SW 1271 (cell line): ENCODE measurements around the gene LZTFL1.

Experiments used
- DNase-seq, 2 experiments: peaks; one replicate each; lab custom pipeline; 2025; lab: John Stamatoyannopoulos, UW

LZTFL1 gene

GRCh38 chr3:45841757-45842491 lies at the start of gene LZTFL1:
Gene LZTFL1, minus strand, starts transcription at chr3:45842119. Its CDS starts 128 bp downstream, at chr3:45841991.
- peak; percentile 69 to 87 for DNase-seq

- no peak for DNase-seq
Observed at GRCh38 chr3:45890405-45890804, 48.5 kb upstream of the LZTFL1 start.

- no peak for DNase-seq
Observed at GRCh38 chr3:45889337-45889736, 47.4 kb upstream of the LZTFL1 start.

DNA sequence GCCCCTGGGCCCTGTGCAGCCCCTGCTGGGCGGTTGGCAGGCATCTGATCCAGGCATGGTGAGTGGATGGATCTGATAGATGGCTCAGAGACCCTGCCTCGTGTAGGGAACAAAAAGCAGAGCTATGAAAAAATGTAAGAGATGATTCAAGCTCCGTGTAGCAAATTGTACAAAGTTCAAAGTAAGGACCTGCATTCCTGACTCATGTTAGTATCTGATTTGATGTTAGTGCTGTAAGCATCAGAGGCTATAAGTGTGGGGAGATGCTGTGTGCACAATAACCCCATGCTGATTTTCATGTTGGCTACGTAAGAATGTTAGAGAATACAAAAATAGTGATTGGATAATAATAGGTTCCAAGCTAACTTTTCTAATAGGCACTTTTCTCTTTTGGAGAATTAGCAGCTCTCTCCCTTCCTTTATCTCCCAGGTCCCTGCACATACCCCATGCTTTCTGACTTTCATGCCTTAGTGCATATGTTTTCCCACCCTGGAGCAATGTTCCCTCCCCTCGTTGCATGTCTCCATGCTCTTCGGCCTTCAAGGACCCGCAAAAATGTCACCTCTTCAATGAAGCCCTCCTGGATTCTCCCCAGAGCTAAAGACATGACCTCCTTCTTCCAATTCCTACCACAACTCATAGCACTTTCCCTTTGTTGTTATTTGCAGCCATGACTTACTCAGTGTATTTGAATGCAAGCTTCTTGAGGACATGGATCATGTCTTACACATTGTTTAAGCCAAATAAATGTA lies 46.0 kb upstream of the LZTFL1 start:
- no peak for DNase-seq

DNA sequence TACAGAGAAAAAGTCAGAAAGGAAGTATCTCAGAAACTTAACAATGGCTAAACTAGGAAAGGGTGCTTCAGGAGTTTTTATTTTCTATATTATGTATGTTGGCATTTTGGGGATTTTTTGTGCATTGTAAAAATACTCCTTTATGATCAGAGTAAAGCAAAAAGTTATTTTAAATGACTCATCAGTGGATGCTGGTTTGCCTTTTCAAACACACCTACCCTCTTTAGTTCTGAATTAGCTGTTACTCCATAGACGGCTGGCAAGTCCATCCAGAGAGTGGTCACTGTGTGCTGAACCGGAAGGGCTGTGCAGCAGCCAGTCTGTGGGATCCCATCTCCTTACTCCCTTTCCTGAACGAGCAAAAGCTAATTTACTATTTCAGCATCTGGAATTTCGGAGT lies 45.4 kb upstream of the LZTFL1 start:
- DNase-seq, result no peak

GRCh38 chr3:45885979-45886705 lies 44.2 kb upstream of the LZTFL1 start, which contains the start of gene CCR9:
Gene CCR9, plus strand, starts transcription at chr3:45886543. Its CDS starts 8,391 bp downstream, at chr3:45894934.
- DNase-seq, result no peak

DNA sequence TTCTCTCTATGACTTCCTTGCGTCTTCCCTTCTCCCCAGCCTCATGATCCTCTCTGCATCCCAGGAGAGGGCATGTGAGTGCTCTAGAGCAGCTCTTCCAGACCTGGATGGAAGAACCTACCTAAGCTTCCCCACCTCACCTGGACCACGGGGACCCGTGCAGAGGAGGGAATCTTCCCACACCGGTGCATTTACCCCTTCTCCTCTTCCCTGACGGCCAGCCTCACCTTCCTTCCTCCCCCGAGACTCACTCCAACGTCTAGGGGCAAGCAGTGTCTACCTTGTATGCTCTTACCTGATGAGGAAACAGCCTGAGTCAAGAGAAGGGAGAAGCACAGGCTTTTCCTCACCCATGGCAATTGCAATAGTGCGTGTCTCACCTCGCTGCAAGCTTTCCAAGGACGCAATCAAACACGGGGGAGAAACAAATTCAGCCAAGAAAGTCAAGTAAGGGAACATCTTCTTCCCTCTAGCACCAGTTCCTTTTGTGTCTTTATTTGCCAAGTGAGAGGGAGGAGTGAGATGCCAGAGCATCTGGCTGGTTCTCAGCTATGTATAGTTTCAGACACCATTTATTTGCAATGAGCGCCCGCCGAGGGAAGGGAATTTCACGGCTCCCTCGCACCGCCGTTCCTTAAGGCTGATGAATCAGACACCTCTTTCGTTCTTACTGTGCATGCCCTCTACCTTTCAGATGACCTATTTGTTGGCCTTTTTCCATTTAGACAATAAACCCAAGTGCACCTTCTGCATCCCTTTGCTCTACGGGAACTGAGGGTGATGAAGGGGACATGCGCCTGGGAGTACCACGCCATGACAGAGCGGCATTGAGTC lies 42.7 kb upstream of the LZTFL1 start:
- no peak for DNase-seq

- DNase-seq, result no peak
Observed at GRCh38 chr3:45881078-45882022, 39.4 kb upstream of the LZTFL1 start.

DNA sequence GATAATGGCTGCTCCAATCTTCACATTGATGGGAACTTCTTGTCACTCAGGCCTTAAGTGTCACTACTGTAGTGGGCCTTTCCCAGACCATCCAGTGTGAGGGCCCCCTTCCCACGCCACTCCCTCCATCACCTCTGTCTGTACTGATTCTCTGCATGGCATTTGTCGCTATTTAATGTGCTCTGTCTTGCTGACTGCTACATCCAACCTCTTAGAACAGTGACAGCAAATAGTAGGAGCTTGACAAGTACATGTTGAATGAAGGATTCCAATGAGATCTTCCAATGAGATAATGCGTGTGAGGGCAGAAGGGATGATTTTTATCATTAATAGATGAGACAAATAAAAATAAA lies 38.8 kb upstream of the LZTFL1 start:
- no peak for DNase-seq

- DNase-seq, result no peak
Observed at GRCh38 chr3:45878124-45878523, 36.2 kb upstream of the LZTFL1 start.

GRCh38 chr3:45874677-45875346 lies 32.9 kb upstream of the LZTFL1 start:
- no peak for DNase-seq

DNA sequence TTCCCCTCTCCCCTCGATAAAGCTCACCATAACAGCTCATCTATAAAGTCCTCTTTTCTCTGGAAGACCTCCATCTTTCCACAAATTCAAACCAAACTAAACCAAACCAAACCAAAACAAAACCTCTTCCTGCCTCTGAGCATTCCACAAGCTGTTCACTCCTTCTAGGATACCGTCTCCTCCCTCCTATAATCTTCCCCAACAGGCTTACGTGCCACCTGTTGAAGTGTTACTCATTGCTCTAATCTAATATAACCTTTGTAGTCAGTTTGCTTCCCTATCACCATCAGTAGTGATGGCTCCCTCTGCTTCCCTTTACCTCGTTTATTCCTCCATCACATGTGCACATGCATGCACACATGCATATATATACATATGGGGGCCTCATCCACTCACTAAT lies 31.7 kb upstream of the LZTFL1 start:
- no peak for DNase-seq

DNA sequence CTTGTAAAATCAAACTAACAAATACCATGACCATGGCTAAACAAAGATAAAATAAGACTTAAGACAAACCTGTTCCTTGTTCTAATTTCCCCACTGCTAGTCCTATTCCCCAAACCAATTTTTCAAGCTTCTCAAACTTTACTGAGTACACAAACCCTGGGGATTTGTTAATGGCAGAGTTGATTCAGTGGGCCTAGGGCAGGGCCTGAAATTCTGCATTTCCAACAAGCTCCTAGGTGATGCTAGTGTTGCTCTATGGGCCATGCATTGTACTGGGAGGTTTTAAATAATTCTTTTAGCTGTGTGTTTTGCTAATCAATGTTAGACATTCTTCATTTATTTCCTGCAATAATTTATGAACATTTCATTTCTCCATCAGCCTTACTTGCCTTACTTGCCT lies 31.1 kb upstream of the LZTFL1 start:
- no peak for DNase-seq

DNA sequence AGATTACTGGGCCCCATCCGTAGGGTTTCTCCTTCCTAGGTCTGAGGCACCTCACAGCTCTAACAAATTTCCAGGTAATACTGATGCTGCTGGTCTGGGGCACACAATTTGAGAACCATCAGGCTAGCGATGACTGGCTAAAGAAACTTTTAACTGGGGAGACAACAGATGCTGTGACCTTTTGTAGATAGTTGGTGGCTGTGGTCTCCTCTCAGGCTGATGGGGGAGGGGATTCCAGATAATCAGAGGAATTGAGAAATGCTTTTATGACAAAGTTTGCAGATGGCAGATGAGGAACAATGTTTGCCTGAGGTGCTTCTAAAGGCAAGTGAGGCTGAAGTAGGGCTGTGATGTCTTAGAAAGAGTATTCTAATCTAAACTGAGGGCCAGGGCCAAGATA lies 30.6 kb upstream of the LZTFL1 start:
- no peak for DNase-seq

- DNase-seq, result no peak
Observed at GRCh38 chr3:45871780-45872179, 29.9 kb upstream of the LZTFL1 start.

DNA sequence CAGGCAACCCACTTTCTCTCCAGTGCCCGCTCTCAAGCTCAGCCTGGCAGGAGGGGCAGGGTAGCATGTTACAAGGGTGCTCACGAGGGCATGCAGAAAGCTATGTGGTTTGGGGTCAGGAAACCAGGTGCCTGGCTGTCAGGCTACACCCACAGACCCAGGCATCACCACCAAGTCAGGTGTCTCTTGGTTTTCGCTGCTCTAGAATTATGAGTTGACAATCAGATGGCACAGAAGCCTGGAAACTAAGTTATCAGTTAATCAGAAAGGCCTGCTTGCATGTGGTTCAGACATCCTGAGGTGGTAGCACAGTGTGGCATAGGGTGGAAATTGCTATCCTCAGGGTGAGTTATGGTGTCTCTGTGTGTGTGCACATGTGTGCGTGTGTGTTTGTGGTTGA lies 28.2 kb upstream of the LZTFL1 start:
- DNase-seq, result no peak

DNA sequence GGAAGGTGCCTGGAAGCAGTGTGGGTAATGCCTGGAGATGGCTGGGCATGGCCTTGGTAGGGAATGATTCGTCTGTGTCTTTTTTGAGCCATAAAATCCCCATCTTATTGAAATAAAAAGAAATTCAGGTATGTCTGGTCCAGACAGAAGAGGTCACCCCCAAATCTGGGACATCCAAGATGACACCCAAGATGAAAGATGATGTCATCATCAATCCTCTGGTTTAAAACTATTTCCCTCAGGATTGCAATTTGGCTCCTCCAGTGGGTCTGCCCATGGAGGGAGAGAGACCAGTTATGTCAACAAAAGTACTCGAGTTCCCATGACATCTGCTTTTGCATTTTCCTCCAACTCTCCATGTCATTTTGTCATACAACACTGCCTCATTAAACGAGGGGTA lies 27.7 kb upstream of the LZTFL1 start:
- DNase-seq, result no peak

- no peak for DNase-seq
Observed at GRCh38 chr3:45868650-45869049, 26.7 kb upstream of the LZTFL1 start.

- DNase-seq, result no peak
Observed at GRCh38 chr3:45868213-45868612, 26.3 kb upstream of the LZTFL1 start.

DNA sequence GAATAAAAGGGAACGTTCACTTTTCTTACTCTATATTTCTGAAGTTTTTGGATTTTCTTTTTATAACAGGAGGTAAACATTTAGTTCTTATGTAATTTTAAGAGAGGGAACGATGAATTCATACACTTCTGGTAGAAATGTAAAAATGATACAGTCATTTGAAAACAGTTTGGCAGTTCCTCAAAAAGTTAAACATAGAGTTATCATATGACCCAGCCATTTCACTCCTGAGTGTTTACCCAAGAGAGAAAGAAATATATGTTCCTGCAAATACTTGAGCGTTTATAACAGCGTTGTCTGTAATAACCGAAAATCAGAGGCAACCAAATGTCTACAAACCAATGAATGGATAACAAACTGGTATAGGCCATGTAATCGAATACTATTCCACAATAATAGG lies 23.6 kb upstream of the LZTFL1 start:
- DNase-seq, result no peak
